Measurements from ENCODE around the gene TWSG1. TPM values are rescaled to one million over a fixed set of nuclear protein-coding genes. Genes with fewer than 3 reads are reported as not detected.
A peak's percentile ranks its signal among the peaks of the same experiment; 100 is the strongest.
"Not testable (repeated sequence)": the region's sequence is repeated elsewhere in the genome, so short reads cannot be mapped to it uniquely, and the experiment has no call there.

TWSG1 gene
- total and polyA plus RNA-seq, 5 donors, result 9.9 to 19.2 (median 14.2) TPM

- WGBS, result 29% methylated on average over 1 of the region's 1 CpG
- intact Hi-C loops (cut with DNase I), result no loop called here
- ATAC-seq, result no peak
Measured at GRCh38 chr18:9413576-9413975, 79.0 kb downstream of the TWSG1 start.

GRCh38 chr18:9416563-9417072, 82.0 kb downstream of the TWSG1 start:
- ATAC-seq, result no peak
- intact Hi-C loops (cut with DNase I), result no loop called here
- WGBS, result 35% methylated on average over 6 of the region's 6 CpGs
- H3K4me3 ChIP-seq (ENCODE audit: low read length), result peak overlapping the region; percentile 23
- H3K9me3 ChIP-seq (ENCODE audit: control insufficient read depth, low read length), result no peaks in the 10 kb centered on the region
- H3K4me1 ChIP-seq (ENCODE audit: control insufficient read depth, insufficient read depth, low read length), result no peaks in the 10 kb centered on the region
- no peaks in the 10 kb centered on the region for H3K27me3 ChIP-seq (ENCODE audit: control insufficient read depth, insufficient read depth)
- no peak overlapping the region for H3K27ac ChIP-seq (ENCODE audit: low read length)
- no peak for DNase-seq

More at GRCh38 chr18:9413576-9413975, 79.0 kb downstream of the TWSG1 start:
- no peak for DNase-seq
- Histone ChIP-seq H3K4me1 (ENCODE audit: control insufficient read depth, insufficient read depth, low read length) (no peaks in the 10 kb centered on the region), H3K9me3 (ENCODE audit: control insufficient read depth, low read length) (no peaks in the 10 kb centered on the region), H3K4me3 (ENCODE audit: low read length) (no peak overlapping the region), H3K27ac (ENCODE audit: low read length) (no peak overlapping the region), H3K27me3 (ENCODE audit: control insufficient read depth, insufficient read depth) (no peaks in the 10 kb centered on the region)

- WGBS, result 25% methylated on average over 18 of the region's 18 CpGs
- H3K27me3 ChIP-seq (ENCODE audit: control insufficient read depth, insufficient read depth), result no peaks in the 10 kb centered on the region
- intact Hi-C loops (cut with DNase I), result no loop called here
- peak; percentile 89 to 93 for ATAC-seq
- no peak overlapping the region for H3K27ac ChIP-seq (ENCODE audit: low read length)
- H3K4me1 ChIP-seq (ENCODE audit: control insufficient read depth, insufficient read depth, low read length), result no peaks in the 10 kb centered on the region
- H3K4me3 ChIP-seq (ENCODE audit: low read length), result peak overlapping the region; percentile 23
- H3K9me3 ChIP-seq (ENCODE audit: control insufficient read depth, low read length), result no peaks in the 10 kb centered on the region
- DNase-seq, result peak; percentile 46 to 81 (median 73)
Measured at GRCh38 chr18:9417073-9417851, 82.7 kb downstream of the TWSG1 start.

GRCh38 chr18:9418047-9418690, 83.6 kb downstream of the TWSG1 start:
- no peak for DNase-seq
- whole genome bisulfite sequencing, result 89% methylated on average over 6 of the region's 6 CpGs
- no peak overlapping the region for H3K27ac ChIP-seq (ENCODE audit: low read length)

GRCh38 chr18:9419956-9420631, 85.5 kb downstream of the TWSG1 start:
- H3K27ac ChIP-seq (ENCODE audit: low read length), result no peak overlapping the region
- intact Hi-C loops (cut with DNase I), result no loop called here
- H3K9me3 ChIP-seq (ENCODE audit: control insufficient read depth, low read length), result no peaks in the 10 kb centered on the region
- 71% methylated on average over 5 of the region's 5 CpGs for WGBS
- no peak for DNase-seq
- no peak overlapping the region for H3K4me3 ChIP-seq (ENCODE audit: low read length)
- no peaks in the 10 kb centered on the region for H3K4me1 ChIP-seq (ENCODE audit: control insufficient read depth, insufficient read depth, low read length)
- no peaks in the 10 kb centered on the region for H3K27me3 ChIP-seq (ENCODE audit: control insufficient read depth, insufficient read depth)
- no peak for ATAC-seq

More at GRCh38 chr18:9418047-9418690, 83.6 kb downstream of the TWSG1 start:
- intact Hi-C loops (cut with DNase I), result no loop called here
- Histone ChIP-seq H3K4me3 (ENCODE audit: low read length) (no peak overlapping the region), H3K9me3 (ENCODE audit: control insufficient read depth, low read length) (no peaks in the 10 kb centered on the region), H3K4me1 (ENCODE audit: control insufficient read depth, insufficient read depth, low read length) (no peaks in the 10 kb centered on the region), H3K27me3 (ENCODE audit: control insufficient read depth, insufficient read depth) (no peaks in the 10 kb centered on the region)
- ATAC-seq, result no peak

- Histone ChIP-seq H3K4me1 (ENCODE audit: control insufficient read depth, insufficient read depth, low read length) (no peaks in the 10 kb centered on the region), H3K27me3 (ENCODE audit: control insufficient read depth, insufficient read depth) (no peaks in the 10 kb centered on the region), H3K27ac (ENCODE audit: low read length) (no peak overlapping the region), H3K9me3 (ENCODE audit: control insufficient read depth, low read length) (no peaks in the 10 kb centered on the region), H3K4me3 (ENCODE audit: low read length) (no peak overlapping the region)
- intact Hi-C loops (cut with DNase I), result no loop called here
- 70% methylated on average over 9 of the region's 9 CpGs for WGBS
- ATAC-seq (no peak), DNase-seq (no peak)
Measured at GRCh38 chr18:9421096-9421900, 86.7 kb downstream of the TWSG1 start.

GRCh38 chr18:9421901-9422327, 87.3 kb downstream of the TWSG1 start:
- no peaks in the 10 kb centered on the region for H3K27me3 ChIP-seq (ENCODE audit: control insufficient read depth, insufficient read depth)

GRCh38 chr18:9422816-9423519, 88.4 kb downstream of the TWSG1 start:
- Histone ChIP-seq H3K27me3 (ENCODE audit: control insufficient read depth, insufficient read depth) (no peaks in the 10 kb centered on the region), H3K4me3 (ENCODE audit: low read length) (no peak overlapping the region), H3K9me3 (ENCODE audit: control insufficient read depth, low read length) (no peaks in the 10 kb centered on the region), H3K27ac (ENCODE audit: low read length) (no peak overlapping the region), H3K4me1 (ENCODE audit: control insufficient read depth, insufficient read depth, low read length) (no peaks in the 10 kb centered on the region)
- no peak for ATAC-seq
- no peak for DNase-seq
- intact Hi-C loops (cut with DNase I), result no loop called here
- 96% methylated on average over 6 of the region's 6 CpGs for WGBS

More at GRCh38 chr18:9421901-9422327, 87.3 kb downstream of the TWSG1 start:
- H3K4me1 ChIP-seq (ENCODE audit: control insufficient read depth, insufficient read depth, low read length), result no peaks in the 10 kb centered on the region
- H3K9me3 ChIP-seq (ENCODE audit: control insufficient read depth, low read length), result no peaks in the 10 kb centered on the region
- intact Hi-C loops (cut with DNase I), result no loop called here
- H3K27ac ChIP-seq (ENCODE audit: low read length), result no peak overlapping the region
- H3K4me3 ChIP-seq (ENCODE audit: low read length), result no peak overlapping the region
- ATAC-seq (no peak), DNase-seq (no peak)
- WGBS, result 87% methylated on average over 7 of the region's 7 CpGs

- H3K27ac ChIP-seq (ENCODE audit: low read length); DNase-seq; ATAC-seq; H3K4me1 ChIP-seq (ENCODE audit: control insufficient read depth, insufficient read depth, low read length); H3K4me3 ChIP-seq (ENCODE audit: low read length); H3K9me3 ChIP-seq (ENCODE audit: control insufficient read depth, low read length); intact Hi-C loops (cut with DNase I); H3K27me3 ChIP-seq (ENCODE audit: control insufficient read depth, insufficient read depth): not testable (repeated sequence)
- WGBS, result 96% methylated on average over 1 of the region's 1 CpG
Measured at GRCh38 chr18:9423648-9424047, 89.1 kb downstream of the TWSG1 start.

- H3K4me1 ChIP-seq (ENCODE audit: control insufficient read depth, insufficient read depth, low read length); intact Hi-C loops (cut with DNase I); DNase-seq; H3K4me3 ChIP-seq (ENCODE audit: low read length); H3K27me3 ChIP-seq (ENCODE audit: control insufficient read depth, insufficient read depth); H3K9me3 ChIP-seq (ENCODE audit: control insufficient read depth, low read length); H3K27ac ChIP-seq (ENCODE audit: low read length); ATAC-seq: not testable (repeated sequence)
- WGBS, result 91% methylated on average over 5 of the region's 5 CpGs
Measured at GRCh38 chr18:9424235-9424634, 89.7 kb downstream of the TWSG1 start.
